MCF 10A (cell line): ENCODE data around the gene DEPDC7. TPM values are rescaled to one million over a fixed set of nuclear protein-coding genes. Genes with fewer than 3 reads are reported as not detected.

Source experiments
- BruUV-seq: library from RNA; stranded (reverse); fragments of 400-500 nt; replicated peaks from 2 replicates; lab custom pipeline; 2021; lab: Mats Ljungman, UMichigan
- CTCF ChIA-PET: fragments of 300-600 bp; sonication (Branson Sonifier 250); formaldehyde crosslinking; extraction: SDS; loops from one replicate; lab custom pipeline; 2021; ENCODE audit warnings: antibody characterized with exemption, inconsistent platforms; lab: Yijun Ruan, JAX
- POLR2A ChIA-PET: fragments of 300-600, 350-650 bp; sonication (Branson Sonifier 250); formaldehyde crosslinking; extraction: SDS; loops from one replicate; lab custom pipeline; 2020; ENCODE audit warnings: antibody characterized with exemption, inconsistent platforms; lab: Yijun Ruan, JAX
- DNase-seq: peaks from one replicate; pipeline ENCODE4 v3.0.0-alpha.2; 2018; ENCODE audit not compliant: unreplicated experiment
- H3K27ac Mint-ChIP-seq: one replicate; pipeline ENCODE4 v1.8.0; 2022; ENCODE audit warnings: mild to moderate bottlenecking, low read depth, mixed read lengths; ENCODE audit not compliant: unreplicated experiment
- H3K27me3 Mint-ChIP-seq: one replicate; pipeline ENCODE4 v1.8.0; 2022; ENCODE audit warnings: mixed read lengths; ENCODE audit not compliant: insufficient read depth, unreplicated experiment
- H3K36me3 Mint-ChIP-seq: one replicate; pipeline ENCODE4 v1.8.0; 2022; ENCODE audit warnings: mild to moderate bottlenecking, moderate library complexity, mixed read lengths; ENCODE audit not compliant: insufficient read depth, unreplicated experiment
- H3K4me1 Mint-ChIP-seq: one replicate; pipeline ENCODE4 v1.8.0; 2022; ENCODE audit warnings: mixed read lengths; ENCODE audit not compliant: insufficient read depth, unreplicated experiment
- H3K4me3 Mint-ChIP-seq: one replicate; pipeline ENCODE4 v1.8.0; 2022; ENCODE audit warnings: mild to moderate bottlenecking, moderate library complexity, mixed read lengths; ENCODE audit not compliant: unreplicated experiment
- H3K9me3 Mint-ChIP-seq: one replicate; pipeline ENCODE4 v1.8.0; 2022; ENCODE audit warnings: mixed read lengths; ENCODE audit not compliant: unreplicated experiment
- intact Hi-C: fragments of 100-400 bp; cut with micrococcal nuclease; formaldehyde crosslinking; loops from 2 replicates; pipeline ENCODE4 v1.14.1; 2022
- total RNA-seq: library from RNA; stranded (reverse); gene quantifications from 2 replicates; pipeline ENCODE4 v1.2.3, GENCODE V29; 2022
- TF ChIP-seq, protein P1 (sequence below): fragments of 200-600 bp; IDR thresholded peaks from one replicate; pipeline ENCODE4 v1.8.0; 2022; ENCODE audit warnings: antibody characterized with exemption, mild to moderate bottlenecking; ENCODE audit not compliant: unreplicated experiment

DEPDC7 gene
- total RNA-seq, 1 experiment from 2014 or later = 3.6 TPM

DNA sequence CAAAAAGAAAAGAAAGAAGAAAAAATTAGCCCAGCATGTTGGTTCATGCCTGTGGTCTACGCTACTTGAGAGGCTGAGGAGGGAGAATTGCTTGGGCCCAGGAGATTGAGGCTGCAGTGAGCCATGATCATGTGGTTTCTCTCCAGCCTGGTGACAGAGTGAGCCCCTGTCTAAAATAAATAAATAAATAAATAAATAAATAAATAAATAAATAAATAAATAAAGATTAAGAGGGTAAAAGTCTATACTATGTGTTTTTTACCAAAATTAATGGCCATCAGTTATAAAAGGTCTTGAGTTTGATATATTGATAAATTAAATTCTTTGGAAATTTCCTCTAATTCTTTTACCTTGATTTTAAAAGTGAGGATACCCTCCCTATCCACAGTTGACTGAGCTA, 25.2 kb upstream of the DEPDC7 start:
- intact Hi-C loops = no loop called here
- no TSS peak for BruUV-seq
- Mint-ChIP-seq H3K27me3 (no peaks in the 10 kb centered on the region), H3K9me3 (peaks cover 34% of the 10 kb centered on the region), H3K36me3 (no peaks in the 10 kb centered on the region), H3K4me1 (no peaks in the 10 kb centered on the region), H3K4me3 (no peak overlapping the region), H3K27ac (no peak overlapping the region)
- CTCF ChIA-PET = no interaction called here
- no peak for DNase-seq
- POLR2A ChIA-PET = no interaction called here
- TF ChIP-seq, protein P1, sequence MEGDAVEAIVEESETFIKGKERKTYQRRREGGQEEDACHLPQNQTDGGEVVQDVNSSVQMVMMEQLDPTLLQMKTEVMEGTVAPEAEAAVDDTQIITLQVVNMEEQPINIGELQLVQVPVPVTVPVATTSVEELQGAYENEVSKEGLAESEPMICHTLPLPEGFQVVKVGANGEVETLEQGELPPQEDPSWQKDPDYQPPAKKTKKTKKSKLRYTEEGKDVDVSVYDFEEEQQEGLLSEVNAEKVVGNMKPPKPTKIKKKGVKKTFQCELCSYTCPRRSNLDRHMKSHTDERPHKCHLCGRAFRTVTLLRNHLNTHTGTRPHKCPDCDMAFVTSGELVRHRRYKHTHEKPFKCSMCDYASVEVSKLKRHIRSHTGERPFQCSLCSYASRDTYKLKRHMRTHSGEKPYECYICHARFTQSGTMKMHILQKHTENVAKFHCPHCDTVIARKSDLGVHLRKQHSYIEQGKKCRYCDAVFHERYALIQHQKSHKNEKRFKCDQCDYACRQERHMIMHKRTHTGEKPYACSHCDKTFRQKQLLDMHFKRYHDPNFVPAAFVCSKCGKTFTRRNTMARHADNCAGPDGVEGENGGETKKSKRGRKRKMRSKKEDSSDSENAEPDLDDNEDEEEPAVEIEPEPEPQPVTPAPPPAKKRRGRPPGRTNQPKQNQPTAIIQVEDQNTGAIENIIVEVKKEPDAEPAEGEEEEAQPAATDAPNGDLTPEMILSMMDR = no peak

GRCh38 chr11:32991427-32991826, 24.3 kb upstream of the DEPDC7 start:
- no peak for DNase-seq
- ChIA-PET CTCF (interaction anchor here (1.1 kb wide), 1 partner anchor 73 kb away, joined by 3 read pairs; no protein-coding TSS in a partner anchor), POLR2A (no interaction called here)
- peaks cover 34% of the 10 kb centered on the region for H3K9me3 Mint-ChIP-seq
- TF ChIP-seq, protein P1 = no peak
- H3K4me3 Mint-ChIP-seq = no peak overlapping the region
- H3K36me3 Mint-ChIP-seq = no peaks in the 10 kb centered on the region
- no peaks in the 10 kb centered on the region for H3K27me3 Mint-ChIP-seq
- no peak overlapping the region for H3K27ac Mint-ChIP-seq
- intact Hi-C loops = no loop called here
- no TSS peak for BruUV-seq
- H3K4me1 Mint-ChIP-seq = no peaks in the 10 kb centered on the region

DNA sequence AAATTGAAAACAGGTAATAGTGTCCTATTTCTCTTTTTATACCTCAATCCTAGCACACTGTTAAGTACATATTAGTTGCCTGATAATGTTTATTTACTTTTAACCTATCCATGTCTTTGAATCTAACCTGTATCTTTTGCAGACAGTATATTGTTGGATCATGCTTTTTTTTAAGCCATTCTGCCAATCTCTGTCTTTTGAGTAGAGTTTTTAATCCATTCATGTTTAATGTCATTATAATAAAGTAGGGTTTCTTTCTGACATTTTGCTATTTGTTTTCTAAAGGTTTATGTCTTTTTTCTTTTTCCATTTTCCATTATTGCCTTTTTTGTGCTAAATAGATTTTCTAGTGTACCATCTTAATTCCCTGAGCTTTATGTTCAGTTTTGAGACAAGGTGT, 23.8 kb upstream of the DEPDC7 start:
- H3K36me3 Mint-ChIP-seq = no peaks in the 10 kb centered on the region
- no peak for DNase-seq
- no TSS peak for BruUV-seq
- no peaks in the 10 kb centered on the region for H3K27me3 Mint-ChIP-seq
- TF ChIP-seq, protein P1 = no peak
- no peak overlapping the region for H3K4me3 Mint-ChIP-seq
- H3K4me1 Mint-ChIP-seq = no peaks in the 10 kb centered on the region
- ChIA-PET CTCF (interaction anchor here (0.6 to 1.1 kb wide), 3 partner anchors 73 to 179 kb away, joined by 3 read pairs; no protein-coding TSS in a partner anchor), POLR2A (no interaction called here)
- no peak overlapping the region for H3K27ac Mint-ChIP-seq
- intact Hi-C loops = no loop called here
- peaks cover 34% of the 10 kb centered on the region for H3K9me3 Mint-ChIP-seq

- Mint-ChIP-seq H3K9me3 (peaks cover 19% of the 10 kb centered on the region), H3K4me3 (no peak overlapping the region), H3K27ac (peak overlapping the region; percentile 77), H3K36me3 (peaks cover 6% of the 10 kb centered on the region), H3K4me1 (peaks cover 9% of the 10 kb centered on the region), H3K27me3 (no peaks in the 10 kb centered on the region)
- CTCF ChIA-PET = interaction anchor here (0.9 kb wide), 2 partner anchors 16 to 66 kb away, joined by 5 read pairs; no protein-coding TSS in a partner anchor
- no TSS peak for BruUV-seq
- peak; percentile 50 for DNase-seq
- TF ChIP-seq, protein P1 = no peak
- POLR2A ChIA-PET = interaction anchor here (0.7 to 1.2 kb wide), 2 partner anchors 28 to 42 kb away, joined by 3 read pairs; no protein-coding TSS in a partner anchor
- intact Hi-C loops = no loop called here
These were observed 15.5 kb upstream of the DEPDC7 start for GRCh38 chr11:33000181-33000580.
